GM21381 (cell line): ENCODE data around the gene UBE2M.
"Not testable (repeated sequence)": the region's sequence is repeated elsewhere in the genome, so short reads cannot be mapped to it uniquely, and the experiment has no call there.

Experiments
- ATAC-seq: cut with Tn5 transposase; IDR thresholded peaks from one replicate; pipeline ENCODE4 v1.9.1; 2021; ENCODE audit warnings: mild to moderate bottlenecking, moderate library complexity; ENCODE audit not compliant: unreplicated experiment

UBE2M gene

DNA sequence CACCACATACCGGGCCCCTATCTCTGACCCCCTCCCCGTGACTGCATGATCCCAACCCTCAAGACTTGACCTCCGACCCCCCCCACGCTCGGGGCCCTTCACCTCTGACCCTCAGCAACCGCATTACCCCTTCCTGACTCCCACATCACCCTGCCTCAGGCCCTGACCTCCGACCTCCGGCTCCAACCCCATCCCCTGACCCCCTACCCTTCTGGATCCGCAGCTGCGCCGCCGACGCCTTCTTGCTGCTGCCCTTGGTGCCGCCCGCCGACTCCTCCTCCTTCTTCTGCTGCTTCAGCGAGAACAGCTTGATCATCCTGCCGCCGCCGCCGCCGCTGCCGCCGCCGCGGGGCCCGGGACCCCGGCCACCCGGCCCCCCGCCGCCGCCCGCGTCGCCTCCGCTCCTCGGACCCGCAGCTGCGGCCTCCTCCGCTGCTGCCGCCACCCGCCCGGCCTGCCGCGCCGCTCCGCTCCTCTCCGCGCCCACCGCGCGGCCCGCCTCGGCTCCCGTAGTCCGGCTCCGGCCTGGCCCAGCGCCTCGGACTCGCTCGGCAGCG lies at the start of gene UBE2M:
Gene UBE2M, minus strand, starts transcription at position 546 of the 557 bp plus-strand sequence. Its CDS starts 230 bp downstream, at position 316.
- ATAC-seq: no peak

DNA sequence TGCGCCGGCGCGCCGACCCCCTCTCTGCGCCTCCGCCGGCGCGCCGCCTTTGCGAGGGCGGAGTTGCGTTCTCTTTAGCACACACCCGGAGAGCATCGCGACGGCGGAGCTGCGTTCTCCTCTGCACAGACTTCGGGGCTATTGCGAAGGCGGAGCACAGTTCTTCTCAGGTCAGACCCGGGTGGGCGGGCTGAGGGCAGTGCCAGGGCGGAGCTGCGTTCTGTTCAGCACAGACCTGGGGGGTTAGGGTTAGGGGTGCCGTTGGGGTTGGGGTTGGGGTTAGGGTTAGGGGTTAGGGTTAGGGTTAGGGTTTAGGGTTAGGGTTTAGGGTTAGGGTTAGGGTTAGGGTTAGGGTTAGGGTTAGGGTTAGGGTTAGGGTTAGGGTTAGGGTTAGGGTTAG lies 48.8 kb upstream of the UBE2M start:
- not testable (repeated sequence) for ATAC-seq

DNA sequence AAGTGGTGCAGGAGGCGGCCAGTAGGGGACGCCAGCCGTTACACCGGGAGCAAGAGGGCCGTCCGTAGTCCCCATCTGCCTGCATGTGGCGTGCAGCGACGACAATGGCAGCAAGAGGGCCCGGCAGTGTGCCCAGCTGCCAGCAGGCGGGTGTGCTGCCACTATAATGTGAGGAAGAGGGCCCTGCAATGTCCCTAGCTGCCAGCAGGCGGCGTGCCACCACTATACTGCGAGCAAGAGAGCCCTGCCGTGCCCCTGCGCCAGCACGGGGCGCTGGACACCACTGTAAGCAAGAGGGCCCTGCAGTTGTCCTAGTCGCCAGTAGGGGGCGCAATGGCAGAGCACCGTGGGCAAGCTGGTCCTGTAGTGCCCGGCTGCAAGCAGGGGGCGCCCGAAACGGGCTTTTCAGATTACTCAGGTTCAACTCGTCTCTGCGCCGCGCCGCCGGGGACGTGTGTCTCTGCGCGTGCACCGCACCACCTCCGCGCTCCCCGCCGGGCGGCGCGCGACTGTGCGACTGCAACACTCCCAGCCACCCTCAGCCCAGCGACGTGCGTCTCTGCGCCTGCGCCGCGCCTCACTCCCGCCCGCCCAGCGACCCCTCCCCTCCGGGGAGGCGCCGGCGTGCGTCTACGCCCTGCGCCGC lies 48.0 kb upstream of the UBE2M start:
- ATAC-seq: not testable (repeated sequence)

DNA sequence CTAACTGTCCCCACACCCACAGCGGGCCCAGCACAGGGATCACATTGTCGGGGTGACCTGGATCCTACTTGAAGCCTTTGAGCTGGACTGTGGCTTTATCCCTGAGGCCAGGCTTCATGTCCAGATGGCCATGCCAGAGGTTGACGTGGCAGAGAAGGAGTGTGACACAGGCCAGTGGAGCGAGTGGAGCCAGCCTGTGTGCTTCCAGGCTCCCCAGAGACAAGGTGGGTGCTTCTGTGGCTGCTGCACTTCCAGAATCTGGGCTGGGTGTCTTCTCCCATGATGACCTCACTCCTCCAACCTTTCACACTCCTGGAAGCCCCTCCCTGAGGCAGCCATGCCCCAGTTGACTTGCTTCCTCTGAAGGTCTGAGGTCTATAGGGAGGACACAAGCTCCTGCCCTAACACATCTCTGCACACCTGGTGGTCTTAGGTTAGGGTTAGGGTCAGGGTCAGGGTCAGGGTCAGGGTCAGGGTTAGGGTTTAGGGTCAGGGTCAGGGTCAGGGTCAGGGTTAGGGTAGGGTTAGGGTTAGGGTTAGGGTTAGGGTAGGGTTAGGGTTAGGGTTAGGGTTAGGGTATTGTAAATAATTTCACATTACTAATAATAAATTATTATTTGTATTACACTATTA lies 27.8 kb upstream of the UBE2M start:
- ATAC-seq: no peak

DNA sequence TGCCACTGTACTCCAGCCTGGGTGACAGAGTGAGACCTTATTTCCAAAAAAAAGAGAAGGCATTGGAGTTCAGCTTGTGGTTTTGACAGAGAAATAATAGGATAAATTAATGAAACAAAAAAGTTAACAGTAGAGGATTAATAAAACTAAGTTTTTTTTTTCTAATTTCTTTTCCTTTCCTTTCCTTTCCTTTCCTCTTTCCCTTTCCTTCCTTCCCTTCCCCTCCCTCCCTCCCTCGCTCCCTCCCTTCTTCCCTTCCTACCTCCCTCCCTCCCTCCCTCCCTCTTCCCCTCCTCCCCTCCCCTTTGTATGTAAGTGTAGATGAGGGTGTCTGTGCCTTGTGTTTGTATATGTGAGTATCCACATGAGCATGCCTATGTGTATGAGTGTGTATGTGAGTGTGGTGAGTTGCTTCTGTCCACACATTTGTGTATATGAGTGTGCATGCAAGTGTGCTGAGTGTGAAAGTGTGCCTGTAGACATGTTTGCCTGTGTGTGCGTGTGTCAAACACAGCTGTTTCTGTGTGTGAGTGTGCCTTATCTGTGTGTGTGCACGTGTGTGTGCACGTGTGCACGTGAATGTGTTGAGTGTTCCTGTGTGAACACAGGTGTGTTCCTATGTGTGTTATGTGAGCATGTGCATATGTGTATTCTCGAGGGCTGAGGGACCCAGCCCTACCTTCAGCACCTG lies 27.2 kb upstream of the UBE2M start:
- no peak for ATAC-seq

DNA sequence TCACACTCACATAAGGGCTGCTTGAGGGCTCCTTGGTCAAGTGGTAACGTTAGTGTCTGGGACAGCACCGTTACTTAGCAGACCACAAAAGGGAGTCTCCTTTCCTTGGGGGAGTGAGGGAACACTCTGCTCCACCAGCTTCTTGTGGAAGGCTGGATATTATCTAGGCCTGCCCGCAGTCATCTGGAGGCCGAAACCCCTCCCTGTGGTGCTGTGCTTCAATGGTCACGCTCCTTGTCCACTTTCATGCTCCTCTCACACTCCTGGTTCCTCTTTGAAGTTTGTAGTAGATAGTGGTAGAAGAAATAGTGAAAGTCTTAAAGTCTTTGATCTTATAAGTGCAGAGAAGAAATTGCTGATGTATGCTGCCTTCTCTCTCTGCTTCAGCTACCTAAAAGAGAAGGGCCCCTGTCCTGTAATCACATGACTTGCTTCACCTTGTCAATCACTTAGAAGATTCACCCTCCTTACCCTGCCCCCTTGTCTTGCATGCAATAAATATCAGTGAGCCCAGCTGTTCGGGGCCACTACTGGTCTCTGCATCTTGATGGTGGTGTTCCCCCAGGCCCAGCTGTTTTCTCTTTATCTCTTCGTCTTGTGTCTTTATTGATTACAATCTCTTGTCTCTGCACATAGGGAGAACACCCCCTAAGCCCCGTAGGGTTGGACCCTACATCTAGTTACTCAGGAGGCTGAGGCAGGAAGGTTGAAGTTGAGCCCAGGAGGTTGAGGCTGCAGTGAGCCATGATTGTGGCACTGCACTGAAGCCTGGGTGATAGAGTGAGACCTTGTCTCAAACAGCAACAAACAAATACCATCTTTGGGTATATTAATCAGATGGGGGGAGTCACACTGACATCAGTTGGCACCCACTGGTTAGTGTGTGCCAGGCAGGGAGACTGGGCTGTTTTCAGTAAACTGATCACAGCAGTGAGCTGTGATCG lies 26.4 kb upstream of the UBE2M start:
- ATAC-seq: no peak

DNA sequence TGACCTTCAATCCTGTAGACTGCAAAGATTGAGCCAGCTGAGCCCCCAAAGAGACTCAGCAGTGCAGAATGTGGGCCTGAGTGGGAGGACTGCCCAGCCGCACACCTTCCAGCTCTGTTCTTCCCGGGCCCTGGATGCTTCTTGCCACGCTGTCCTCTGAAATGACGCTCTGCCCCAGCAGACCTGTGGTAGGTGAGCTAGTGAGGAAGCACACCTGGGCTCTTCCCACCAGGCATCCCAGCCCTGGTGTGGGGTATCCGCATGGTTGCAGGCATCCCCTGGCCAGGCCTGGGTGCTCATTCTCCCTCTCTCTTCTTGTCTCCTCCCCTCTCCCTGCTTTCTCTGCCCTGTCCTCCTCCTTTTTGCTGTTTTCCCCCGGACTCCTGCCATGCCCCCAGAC lies 24.6 kb upstream of the UBE2M start:
- no peak for ATAC-seq

DNA sequence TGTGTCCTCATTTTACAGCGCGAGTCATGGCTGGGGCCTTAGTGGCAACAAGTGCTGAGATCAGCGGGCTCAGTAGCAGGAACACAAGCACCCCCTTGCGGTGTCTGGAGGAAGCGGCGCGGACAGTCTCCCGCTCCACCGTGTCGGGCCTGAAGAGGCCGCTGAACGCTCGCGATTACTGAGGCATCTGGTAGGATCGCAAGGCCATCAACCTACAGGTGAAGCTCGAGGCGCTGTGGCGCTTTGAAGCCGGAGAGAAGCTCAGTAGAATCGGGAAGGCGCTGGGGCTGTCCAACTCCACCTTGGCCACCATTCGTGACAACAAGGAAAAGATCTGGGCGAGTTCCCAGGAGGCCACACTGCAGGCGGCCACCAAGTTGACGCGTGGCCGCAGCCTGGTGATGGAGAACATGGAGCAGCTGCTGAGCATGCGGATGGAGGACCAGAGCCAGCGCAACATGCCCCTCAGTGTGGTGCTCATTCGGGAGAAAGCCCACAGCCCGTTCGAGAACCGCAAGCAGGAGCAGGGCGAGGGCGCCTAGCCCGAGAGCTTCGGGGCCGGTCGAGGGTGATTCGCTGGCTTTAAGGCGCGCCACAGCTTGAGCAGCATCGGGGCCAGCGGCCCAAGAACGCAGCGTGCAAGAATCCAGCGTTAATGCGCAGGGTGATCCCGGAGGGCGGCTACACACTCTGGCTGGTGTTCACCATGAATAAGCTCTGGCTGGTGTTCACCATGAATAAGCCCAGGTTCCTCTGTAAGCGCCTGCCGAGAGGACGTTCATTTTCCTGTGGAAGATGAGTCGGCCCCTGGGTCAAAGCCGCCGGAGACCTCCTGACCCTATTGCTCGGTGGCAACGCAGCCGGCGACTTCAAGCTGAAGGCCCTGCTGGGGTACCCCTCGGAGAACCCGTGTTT lies 23.1 kb upstream of the UBE2M start:
- ATAC-seq: no peak

DNA sequence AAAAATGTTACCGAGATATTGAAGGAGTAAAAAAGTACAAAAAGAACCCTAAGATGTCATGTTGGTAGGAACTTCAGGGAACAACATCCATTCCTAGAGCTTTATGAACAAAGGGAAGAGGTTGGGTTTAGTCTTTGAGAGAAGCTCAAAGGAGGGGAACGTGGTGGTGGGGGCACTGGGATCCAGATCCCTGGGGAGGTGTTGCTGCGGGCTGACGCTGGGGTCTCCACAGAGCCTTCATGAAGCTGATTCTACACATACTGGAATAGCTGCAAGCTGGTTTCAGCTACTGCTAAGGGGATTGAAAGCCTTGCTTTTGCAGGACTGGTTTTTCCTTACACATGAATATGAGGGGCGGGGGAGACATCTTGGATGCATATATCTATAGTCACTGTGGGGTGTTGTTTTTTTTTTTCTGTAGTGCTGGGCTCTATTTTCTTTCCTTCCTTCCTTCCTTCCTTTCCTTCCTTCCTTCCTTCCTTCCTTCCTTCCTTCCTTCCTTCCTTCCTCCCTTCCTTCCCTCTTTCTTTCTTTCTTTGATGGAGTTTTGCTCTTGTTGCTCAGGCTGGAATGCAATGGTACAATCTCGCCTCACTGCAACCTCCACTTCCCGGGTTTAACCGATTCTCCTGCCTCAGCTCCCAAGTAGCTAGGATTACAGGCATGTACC lies 21.2 kb upstream of the UBE2M start:
- no peak for ATAC-seq

DNA sequence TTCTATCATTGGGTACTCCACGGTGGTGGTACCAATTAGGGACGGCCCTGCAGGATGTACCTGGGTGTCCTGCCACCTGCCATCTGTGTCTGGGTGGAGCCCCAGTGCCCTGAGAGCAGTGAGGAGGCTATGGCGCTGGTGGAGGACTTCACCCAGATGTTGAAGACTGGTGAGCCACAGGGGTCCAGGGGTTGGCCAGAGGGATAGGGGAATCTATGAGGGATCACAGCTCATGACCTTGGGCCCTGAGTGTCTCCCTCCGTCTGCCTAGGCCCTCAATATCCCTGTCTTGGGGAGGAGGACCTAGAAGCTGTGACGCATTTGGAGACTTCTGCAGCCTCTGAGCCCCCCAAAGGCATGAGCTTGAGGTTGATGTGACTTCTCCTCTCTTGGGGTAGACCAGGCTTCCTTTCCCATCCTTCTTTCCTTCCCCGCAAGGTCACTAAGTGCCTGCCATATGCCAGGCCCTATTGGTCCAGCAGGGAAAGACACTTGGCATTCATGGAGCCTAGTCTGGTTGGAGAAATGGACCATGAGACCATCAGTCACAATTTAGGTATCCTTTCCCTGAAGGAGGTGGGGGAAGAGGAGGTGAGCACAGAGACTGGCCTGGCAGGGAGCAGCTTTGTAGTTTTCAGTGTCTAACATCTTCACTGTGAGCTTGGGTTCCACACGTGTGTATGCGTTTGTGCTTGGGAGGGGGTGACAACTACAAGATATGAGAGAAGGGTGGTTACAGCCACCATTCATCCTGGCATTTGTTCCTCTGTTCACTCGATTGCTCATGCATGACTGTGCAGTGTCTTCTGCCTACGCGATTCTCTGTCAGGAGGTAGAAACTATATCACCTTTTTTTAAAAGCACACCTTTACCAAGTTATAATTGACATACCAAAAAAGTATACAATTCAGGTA lies 19.9 kb upstream of the UBE2M start:
- no peak for ATAC-seq

DNA sequence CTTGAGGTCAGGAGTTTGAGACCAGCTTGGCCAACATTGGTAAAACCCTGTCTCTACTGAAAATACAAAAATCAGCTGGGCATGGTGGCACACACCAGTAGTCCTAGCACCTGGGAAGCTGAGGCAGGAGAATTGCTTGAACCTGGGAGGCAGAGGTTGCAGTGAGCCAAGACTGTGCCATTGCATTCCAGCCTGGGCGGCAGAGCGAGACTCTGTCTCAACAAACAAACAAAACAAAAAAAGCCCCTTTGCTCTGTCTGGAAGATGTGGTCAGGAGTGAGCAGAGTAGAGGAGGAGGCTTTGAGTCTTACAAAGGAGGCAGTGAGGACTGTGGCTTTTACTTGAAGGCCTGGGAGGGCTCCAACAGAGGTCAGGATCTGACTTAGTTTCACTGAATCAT lies 19.2 kb upstream of the UBE2M start:
- ATAC-seq: not testable (repeated sequence)

DNA sequence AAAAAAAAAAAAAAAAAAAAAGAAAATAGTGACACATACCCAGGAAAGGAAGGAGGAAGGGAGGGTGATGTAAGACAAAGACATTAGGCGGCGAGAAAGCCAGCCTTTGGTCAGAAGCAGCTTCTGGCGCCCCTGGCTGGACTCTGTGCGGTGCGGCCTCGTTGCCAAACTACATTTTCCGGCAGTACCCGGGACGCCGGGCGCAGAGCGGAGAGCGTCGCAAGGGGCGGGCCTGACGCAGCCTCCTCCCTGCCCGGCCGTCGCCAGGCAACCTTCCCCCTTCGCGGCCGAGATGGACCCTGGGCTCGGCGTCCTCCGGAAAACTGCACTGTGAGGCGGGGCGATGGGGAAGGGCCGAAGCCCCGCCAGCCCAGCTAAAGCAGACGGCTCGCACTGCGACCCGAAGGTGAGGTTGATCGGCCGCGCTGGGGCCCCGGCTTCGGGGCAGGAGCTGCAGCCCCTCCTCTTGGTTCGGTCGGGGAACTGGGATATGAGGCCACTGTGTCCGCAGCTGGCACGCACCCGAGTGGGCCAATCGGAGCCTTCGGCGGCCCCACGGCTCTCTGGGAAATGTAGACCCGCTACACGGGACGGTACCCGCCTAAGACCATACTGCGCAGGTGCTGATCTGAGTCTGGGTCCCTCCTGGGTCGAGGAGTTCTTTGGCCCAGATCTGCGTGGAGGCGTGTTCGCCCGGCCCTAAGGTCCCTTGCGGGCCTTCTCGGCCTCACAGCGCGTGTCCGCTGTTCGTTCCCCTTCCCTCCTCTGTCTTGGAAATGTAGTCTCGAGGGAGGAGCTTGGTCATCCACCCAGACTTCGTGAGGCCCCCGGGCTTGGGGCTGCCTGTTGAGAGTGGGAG lies 17.0 kb upstream of the UBE2M start:
- peak; percentile 39 for ATAC-seq

DNA sequence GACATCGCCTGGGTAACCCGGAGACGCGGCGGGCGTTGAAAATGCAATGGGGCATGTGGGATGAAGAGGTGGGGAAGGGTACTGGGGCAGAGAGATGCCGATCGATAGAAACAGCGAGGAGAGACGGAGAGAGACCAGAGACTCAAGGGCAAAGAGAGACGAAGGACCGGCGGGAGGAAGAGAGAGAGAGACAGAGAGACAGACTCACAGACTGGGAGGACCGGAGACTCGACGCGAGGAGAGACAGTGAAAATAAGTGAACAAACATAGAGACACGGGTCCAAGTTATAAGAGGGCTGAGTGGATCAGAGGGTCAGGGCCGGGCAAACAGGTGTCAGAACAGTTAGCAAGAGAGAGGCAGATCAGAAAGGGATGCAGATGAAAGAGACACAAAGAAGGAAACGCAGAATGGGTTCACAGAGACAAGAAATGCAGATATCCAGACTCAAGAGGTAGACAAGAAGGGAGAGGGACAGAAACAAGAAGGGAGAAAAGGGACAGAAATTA lies 15.3 kb upstream of the UBE2M start:
- no peak for ATAC-seq

DNA sequence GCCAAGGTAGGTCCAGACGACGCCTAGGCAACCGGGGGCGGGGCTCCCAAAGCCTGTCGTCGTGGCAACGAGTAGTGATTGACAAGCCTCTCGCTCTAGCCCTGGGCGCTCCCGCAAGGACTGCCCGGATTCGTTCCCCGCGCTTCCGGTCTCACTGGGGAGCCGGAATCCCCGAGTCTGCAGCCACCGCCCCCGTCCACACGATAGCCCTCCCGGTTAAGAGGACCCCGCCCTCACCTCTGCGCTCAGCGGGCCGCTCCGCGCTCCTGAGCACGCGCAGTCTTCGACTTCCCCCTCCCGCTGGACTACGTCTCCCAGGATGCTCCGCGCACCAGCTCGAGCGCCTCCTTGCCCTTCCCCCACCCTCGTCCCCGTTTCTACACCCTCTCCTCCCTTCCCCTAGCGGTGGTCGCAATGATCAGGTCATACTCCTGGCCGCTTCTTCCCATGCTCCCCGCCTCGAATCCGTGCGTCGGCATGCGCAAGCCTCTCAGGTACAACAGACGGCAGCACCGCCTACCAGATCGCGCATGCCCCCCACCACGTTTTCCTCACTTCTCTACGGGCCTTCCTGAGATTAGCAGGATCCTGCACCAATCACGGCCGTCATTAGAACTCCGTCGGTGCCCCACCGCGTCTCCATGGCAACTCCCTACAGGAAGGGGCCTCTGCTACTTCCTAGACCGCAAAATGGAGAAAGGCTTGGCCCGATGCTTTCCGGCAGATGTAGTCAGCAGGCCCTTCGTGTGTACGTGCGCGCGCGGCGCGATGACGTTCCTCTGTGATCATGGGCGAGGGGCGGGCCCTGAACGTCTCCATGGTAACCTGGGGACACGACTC lies 14.6 kb upstream of the UBE2M start, which contains the start of gene MZF1:
Gene MZF1, minus strand, starts transcription at position 518 of the 840 bp plus-strand sequence. CDS start 1,946 bp downstream, outside the sequence.
- ATAC-seq: peak; percentile 53

DNA sequence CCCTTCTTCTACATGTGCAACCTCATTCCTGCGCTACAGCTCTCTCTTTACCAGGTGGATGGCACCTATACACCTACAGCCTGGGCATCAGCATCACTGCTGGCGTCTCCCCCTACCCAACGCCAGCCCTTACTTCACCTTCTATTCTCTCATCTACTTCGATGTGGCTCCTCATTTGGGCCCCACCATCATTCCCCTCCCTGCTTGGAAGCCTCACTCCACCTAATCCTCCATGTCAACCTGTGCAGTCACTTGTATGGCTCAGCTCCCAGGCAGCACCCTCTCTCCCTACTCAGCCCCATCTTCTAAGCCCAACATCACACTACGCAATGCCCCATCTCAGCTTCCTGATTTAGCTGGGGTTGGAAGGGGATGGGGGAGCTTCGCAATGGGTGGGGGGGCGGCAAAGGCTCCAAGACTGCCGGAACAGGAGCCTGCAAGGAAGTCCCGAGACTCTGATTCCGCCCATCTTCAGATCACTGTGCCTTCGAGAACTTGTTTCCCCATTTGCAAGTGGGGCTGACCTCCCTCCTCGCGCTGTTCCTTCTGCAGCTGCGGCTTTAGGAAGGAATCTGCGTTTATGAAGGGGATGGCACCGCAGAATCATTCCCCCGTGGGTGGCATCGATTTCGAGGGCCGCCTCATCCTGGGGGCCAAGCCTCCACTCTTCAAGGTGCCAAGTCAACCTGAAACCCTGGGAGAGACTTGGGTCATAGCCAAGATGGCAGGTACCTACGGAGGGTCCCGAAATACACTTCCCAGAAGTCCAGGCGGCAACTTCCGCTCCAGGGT lies 13.8 kb upstream of the UBE2M start:
- ATAC-seq: no peak
